Nephron progenitor cell (in vitro differentiated cells): Measurements from ENCODE around the gene TTC27.
A peak's percentile ranks its signal among the peaks of the same experiment; 100 is the strongest.

ENCODE experiments used
- DNase-seq: peaks from one replicate; pipeline ENCODE4 v3.0.0; 2021
- H3K27ac Mint-ChIP-seq: 2 replicates; pipeline ENCODE4 v1.8.0; 2021; ENCODE audit warnings: mild to moderate bottlenecking, moderate library complexity, mixed read lengths
- H3K27me3 Mint-ChIP-seq: 2 replicates; pipeline ENCODE4 v1.8.0; 2021; ENCODE audit warnings: mild to moderate bottlenecking, low read depth, mixed read lengths; ENCODE audit not compliant: poor library complexity
- H3K36me3 Mint-ChIP-seq: 2 replicates; pipeline ENCODE4 v1.8.0; 2021; ENCODE audit warnings: low read depth, mixed read lengths
- H3K4me1 Mint-ChIP-seq: 2 replicates; pipeline ENCODE4 v1.8.0; 2021; ENCODE audit warnings: mixed read lengths
- H3K4me3 Mint-ChIP-seq: 2 replicates; pipeline ENCODE4 v1.8.0; 2021; ENCODE audit warnings: mild to moderate bottlenecking, moderate library complexity, mixed read lengths
- H3K9me3 Mint-ChIP-seq: 2 replicates; pipeline ENCODE4 v1.8.0; 2021; ENCODE audit warnings: mild to moderate bottlenecking, moderate library complexity, mixed read lengths
- CTCF ChIP-seq: fragments of 200-600 bp; sonication (generic); IDR thresholded peaks from 2 replicates; pipeline ENCODE4 v1.5.0; 2021; ENCODE audit warnings: antibody characterized with exemption

Gene TTC27

GRCh38 chr2:32671885-32672533 lies 44.2 kb downstream of the TTC27 start:
- Mint-ChIP-seq H3K9me3 (peaks cover 4% of the 10 kb centered on the region), H3K27ac (no peak overlapping the region), H3K4me3 (no peak overlapping the region), H3K27me3 (no peaks in the 10 kb centered on the region), H3K36me3 (peaks cover 68% of the 10 kb centered on the region), H3K4me1 (no peaks in the 10 kb centered on the region)
- TF ChIP-seq CTCF: no peak
- DNase-seq: no peak

- Mint-ChIP-seq H3K4me3 (no peak overlapping the region), H3K27ac (no peak overlapping the region)
- DNase-seq: no peak
These were observed 51.0 kb downstream of the TTC27 start for GRCh38 chr2:32678825-32679224.

GRCh38 chr2:32680942-32681341 lies 53.1 kb downstream of the TTC27 start:
- H3K27me3 Mint-ChIP-seq: no peaks in the 10 kb centered on the region
- H3K27ac Mint-ChIP-seq: peak overlapping the region; percentile 5
- no peak overlapping the region for H3K4me3 Mint-ChIP-seq
- H3K36me3 Mint-ChIP-seq: peaks cover 44% of the 10 kb centered on the region
- no peak for DNase-seq
- H3K9me3 Mint-ChIP-seq: no peaks in the 10 kb centered on the region
- no peak for TF ChIP-seq CTCF
- peaks cover 5% of the 10 kb centered on the region for H3K4me1 Mint-ChIP-seq

More at GRCh38 chr2:32678825-32679224, 51.0 kb downstream of the TTC27 start:
- Mint-ChIP-seq H3K27me3 (no peaks in the 10 kb centered on the region), H3K36me3 (peaks cover 57% of the 10 kb centered on the region), H3K9me3 (no peaks in the 10 kb centered on the region), H3K4me1 (peaks cover 5% of the 10 kb centered on the region)
- no peak for TF ChIP-seq CTCF

- DNase-seq: no peak
- Mint-ChIP-seq H3K4me3 (no peak overlapping the region), H3K27ac (no peak overlapping the region), H3K9me3 (no peaks in the 10 kb centered on the region), H3K4me1 (peaks cover 5% of the 10 kb centered on the region), H3K36me3 (peaks cover 32% of the 10 kb centered on the region), H3K27me3 (no peaks in the 10 kb centered on the region)
- no peak for TF ChIP-seq CTCF
These were observed 55.8 kb downstream of the TTC27 start for GRCh38 chr2:32683520-32684086.

GRCh38 chr2:32688541-32688940 lies 60.7 kb downstream of the TTC27 start:
- H3K4me1 Mint-ChIP-seq: peaks cover 10% of the 10 kb centered on the region
- no peak overlapping the region for H3K27ac Mint-ChIP-seq
- TF ChIP-seq CTCF: no peak
- no peak for DNase-seq
- H3K36me3 Mint-ChIP-seq: peaks cover 9% of the 10 kb centered on the region
- no peak overlapping the region for H3K4me3 Mint-ChIP-seq
- no peaks in the 10 kb centered on the region for H3K27me3 Mint-ChIP-seq
- no peaks in the 10 kb centered on the region for H3K9me3 Mint-ChIP-seq

GRCh38 chr2:32691678-32692077 lies 63.8 kb downstream of the TTC27 start:
- DNase-seq: no peak
- no peak for TF ChIP-seq CTCF
- Mint-ChIP-seq H3K27ac (no peak overlapping the region), H3K27me3 (no peaks in the 10 kb centered on the region), H3K4me3 (no peak overlapping the region), H3K4me1 (peaks cover 10% of the 10 kb centered on the region), H3K9me3 (no peaks in the 10 kb centered on the region), H3K36me3 (no peaks in the 10 kb centered on the region)
